Urinary bladder (tissue), 4 donors: ENCODE data around the gene IPO13. TPM values are rescaled to one million over a fixed set of nuclear protein-coding genes. Genes with fewer than 3 reads are reported as not detected.

Experiments
- DNase-seq: peaks from one replicate; pipeline ENCODE4 v3.0.0-alpha.2; 2015; ENCODE audit errors: extremely low spot score
- H3K27ac ChIP-seq: one replicate; pipeline ENCODE4 v1.5.1; 2013; ENCODE audit warnings: low read depth, mild to moderate bottlenecking, moderate library complexity
- H3K36me3 ChIP-seq: one replicate; pipeline ENCODE4 v1.6.1; 2013; ENCODE audit warnings: mild to moderate bottlenecking, moderate library complexity; ENCODE audit not compliant: insufficient read depth
- H3K4me1 ChIP-seq: one replicate; pipeline ENCODE4 v1.6.1; 2013; ENCODE audit warnings: mild to moderate bottlenecking, moderate library complexity; ENCODE audit not compliant: insufficient read depth
- H3K4me3 ChIP-seq: one replicate; pipeline ENCODE4 v1.5.1; 2013; ENCODE audit warnings: low read depth, low read length
- WGBS: extraction: QIAGEN DNeasy Blood & Tissue Kit; methylation state at CpG from one replicate; pipeline ENCODE4 v1.1.7; 2013; 5-methylcytosine and 5-hydroxymethylcytosine counted together
- polyA plus RNA-seq: library from polyadenylated mRNA; stranded (reverse); fragments of 200-250 nt; gene quantifications from one replicate; pipeline ENCODE4 v1.2.3, GENCODE V29; 2013
- total RNA-seq: library from RNA; depleted of rRNA; stranded (reverse); fragments of >200 nt; gene quantifications from one replicate; pipeline ENCODE4 v1.2.3, GENCODE V29; 2014
- donor health status: healthy with polysubstance abuse.
- donor health status: healthy.

IPO13 gene, protein sequence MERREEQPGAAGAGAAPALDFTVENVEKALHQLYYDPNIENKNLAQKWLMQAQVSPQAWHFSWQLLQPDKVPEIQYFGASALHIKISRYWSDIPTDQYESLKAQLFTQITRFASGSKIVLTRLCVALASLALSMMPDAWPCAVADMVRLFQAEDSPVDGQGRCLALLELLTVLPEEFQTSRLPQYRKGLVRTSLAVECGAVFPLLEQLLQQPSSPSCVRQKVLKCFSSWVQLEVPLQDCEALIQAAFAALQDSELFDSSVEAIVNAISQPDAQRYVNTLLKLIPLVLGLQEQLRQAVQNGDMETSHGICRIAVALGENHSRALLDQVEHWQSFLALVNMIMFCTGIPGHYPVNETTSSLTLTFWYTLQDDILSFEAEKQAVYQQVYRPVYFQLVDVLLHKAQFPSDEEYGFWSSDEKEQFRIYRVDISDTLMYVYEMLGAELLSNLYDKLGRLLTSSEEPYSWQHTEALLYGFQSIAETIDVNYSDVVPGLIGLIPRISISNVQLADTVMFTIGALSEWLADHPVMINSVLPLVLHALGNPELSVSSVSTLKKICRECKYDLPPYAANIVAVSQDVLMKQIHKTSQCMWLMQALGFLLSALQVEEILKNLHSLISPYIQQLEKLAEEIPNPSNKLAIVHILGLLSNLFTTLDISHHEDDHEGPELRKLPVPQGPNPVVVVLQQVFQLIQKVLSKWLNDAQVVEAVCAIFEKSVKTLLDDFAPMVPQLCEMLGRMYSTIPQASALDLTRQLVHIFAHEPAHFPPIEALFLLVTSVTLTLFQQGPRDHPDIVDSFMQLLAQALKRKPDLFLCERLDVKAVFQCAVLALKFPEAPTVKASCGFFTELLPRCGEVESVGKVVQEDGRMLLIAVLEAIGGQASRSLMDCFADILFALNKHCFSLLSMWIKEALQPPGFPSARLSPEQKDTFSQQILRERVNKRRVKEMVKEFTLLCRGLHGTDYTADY
- total RNA-seq (11.5 TPM), polyA plus RNA-seq (22.2 TPM)

DNA sequence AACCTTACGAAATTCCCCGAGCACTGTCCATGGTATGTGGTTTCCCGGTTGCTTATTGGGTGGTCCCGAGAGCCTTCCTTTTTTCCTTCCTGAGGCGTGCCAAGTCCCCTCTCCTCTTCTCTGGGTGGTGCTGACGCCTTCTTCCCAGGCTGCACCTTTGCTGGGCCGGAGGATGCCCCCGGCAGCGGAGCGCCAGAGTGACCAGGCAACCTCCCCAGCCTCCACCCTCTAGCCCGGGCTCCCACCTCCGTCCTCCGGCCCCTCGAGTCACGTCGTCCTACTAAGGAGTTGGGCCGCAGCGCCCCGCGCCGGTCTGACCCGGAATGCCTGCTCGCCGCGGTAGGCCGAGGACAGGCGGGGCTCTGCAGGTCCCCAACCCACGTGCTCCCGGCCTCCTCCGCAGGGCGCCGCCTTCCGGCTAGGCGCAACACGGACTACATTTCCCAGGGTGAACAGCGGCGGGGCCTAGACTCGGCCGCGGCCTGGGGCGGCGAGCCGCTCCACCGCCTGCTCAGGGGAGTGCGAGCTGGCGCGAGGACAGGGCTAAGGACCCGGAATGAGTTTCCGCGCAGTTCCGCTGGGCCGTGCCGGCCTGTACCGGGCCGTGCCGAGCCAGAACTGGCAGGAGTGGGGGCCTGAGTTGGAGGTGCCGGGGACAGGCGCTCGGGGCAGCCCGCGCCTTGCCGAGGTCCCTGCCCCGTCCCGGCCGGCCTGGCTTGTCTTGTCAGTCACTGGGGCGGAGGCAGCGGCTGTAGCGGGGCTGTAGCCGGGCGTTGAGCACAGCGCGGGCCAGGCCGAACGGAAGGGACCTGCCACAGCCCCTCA, at the start of gene IPO13:
IPO13 (plus strand) TSS at position 715 of the 825 bp plus-strand sequence. CDS start 651 bp downstream, outside the sequence.
- DNase-seq = peak; percentile 83
- WGBS = under 1% methylated on average over 74 of the region's 74 CpGs
- Histone ChIP-seq H3K4me3 (peak within 1 kb of the TSS; percentile 67), H3K4me1 (peaks cover 3% of the 10 kb centered on the region), H3K36me3 (peaks cover 2% of the 10 kb centered on the region), H3K27ac (peak within 1 kb of the TSS; percentile 94)

DNA sequence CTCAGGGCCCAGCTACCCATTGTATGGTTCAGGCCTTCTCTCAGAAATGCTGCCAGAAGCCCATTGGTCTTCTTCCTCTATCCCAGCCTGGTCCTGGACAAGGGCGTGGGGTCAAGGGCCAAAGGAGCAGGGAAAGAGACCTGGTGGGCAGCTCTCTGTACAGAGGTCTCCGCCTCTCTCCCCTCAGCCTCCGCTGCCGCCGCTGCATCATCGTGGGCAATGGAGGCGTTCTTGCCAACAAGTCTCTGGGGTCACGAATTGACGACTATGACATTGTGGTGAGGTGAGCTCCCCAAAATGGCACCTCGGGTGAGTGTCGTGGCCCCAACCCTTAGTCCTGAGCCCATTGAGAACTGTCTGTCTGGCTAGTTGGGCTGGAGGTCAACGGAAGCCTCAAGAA, 47.8 kb upstream of the IPO13 start:
- no peak overlapping the region for H3K4me3 ChIP-seq
- 97% methylated on average over 12 of the region's 12 CpGs for WGBS
- H3K4me1 ChIP-seq = no peaks in the 10 kb centered on the region
- H3K36me3 ChIP-seq = no peaks in the 10 kb centered on the region
- no peak for DNase-seq
- H3K27ac ChIP-seq = no peak overlapping the region

DNA sequence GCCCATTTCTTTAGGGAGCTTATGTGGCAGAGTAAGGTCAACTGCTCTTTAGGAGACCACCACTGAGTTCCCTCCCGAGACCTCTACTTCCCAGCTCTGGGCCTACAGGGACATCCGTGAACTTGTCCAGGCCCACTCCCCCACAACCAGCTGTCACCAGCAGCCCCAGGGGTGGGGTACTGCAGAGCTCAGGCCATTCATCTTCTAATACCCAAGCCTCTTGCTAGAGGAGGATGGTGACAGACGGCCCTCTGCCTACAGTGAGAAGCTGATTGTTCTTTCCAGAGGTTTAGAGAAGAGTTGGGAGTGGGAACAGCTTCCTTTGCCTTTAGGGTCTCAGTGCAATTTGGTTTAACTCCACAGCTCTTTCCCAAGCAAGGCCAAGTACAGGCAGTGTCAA, 46.4 kb upstream of the IPO13 start:
- Histone ChIP-seq H3K4me3 (no peak overlapping the region), H3K36me3 (no peaks in the 10 kb centered on the region), H3K27ac (no peak overlapping the region), H3K4me1 (no peaks in the 10 kb centered on the region)
- WGBS = 93% methylated on average over 3 of the region's 3 CpGs
- DNase-seq = no peak

DNA sequence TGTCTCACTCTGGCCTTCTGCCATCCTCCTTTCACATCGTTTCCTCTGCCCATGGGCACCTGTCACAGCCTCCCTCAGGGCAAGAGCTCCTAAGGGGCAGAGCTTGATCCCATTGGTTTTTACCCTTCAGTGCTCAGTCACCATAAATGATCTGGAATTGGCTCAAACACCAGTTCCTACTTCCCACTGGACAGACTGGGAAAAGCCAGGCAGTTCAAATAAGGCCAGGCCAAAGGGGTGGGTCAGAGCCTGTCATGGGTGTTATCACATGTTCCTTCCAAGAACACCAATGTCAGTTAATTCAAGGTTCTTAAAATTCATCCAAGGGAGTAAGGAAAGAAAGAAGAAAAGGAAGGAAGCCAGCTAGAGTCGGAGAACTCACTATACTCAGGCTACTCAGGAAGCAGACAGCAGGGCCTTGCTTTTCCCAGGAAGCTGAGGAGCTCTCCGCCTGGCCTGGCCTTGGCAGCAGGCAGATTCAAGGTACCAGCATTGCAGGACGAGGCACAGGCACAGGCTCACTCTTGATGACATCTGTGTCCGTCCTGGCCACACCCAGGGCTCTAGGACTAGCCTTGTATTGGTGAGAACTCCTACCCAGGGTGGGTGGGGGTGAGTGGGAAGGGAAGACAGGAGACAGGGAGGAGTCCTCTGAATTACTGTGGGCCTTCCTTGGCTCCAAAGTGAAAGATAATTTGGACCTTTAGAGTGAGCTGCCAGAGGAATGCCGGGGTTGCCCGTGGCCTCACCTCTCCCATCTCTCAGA, 45.4 kb upstream of the IPO13 start:
- no peak for DNase-seq
- no peaks in the 10 kb centered on the region for H3K36me3 ChIP-seq
- 90% methylated on average over 7 of the region's 7 CpGs for WGBS

DNA sequence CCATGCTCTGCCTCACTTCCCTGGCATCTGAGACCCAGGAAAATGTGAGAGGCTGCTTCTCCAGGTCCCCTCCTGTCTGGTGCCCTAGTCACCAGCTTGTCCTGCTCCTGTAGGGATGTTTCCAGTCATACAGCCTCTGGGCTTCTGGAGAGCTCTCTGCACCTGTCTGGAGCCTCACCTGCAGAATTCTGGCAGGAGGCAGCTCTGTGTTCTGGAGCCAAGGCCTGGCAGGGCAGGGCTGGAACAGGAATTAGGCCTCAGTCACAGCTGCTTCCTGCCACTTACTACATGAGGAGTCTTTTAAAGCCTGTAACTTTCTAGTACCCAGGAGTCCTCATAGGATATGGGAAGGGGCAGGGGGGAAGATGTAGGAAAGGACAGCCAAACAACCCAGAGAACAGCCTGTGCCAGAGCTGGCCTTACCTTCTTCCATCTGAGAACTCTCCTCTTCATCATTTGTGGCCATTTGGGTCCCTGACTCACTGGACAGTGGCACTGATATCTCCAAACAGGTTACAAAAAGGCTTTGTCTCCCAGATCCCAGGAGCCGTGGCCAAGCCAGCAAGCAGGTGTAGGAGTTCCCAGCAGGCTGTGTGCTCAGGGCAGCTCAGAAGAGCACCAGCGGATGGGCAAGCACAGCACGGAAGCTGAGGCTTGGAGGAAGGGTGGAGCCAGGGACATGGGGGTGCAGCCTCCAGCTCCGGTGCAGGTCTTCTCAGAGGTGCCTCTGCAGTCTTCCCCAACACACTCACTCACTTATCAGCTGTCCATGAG, 44.5 kb upstream of the IPO13 start:
- H3K36me3 ChIP-seq = no peaks in the 10 kb centered on the region
- 94% methylated on average over 4 of the region's 4 CpGs for WGBS

More for the DNA sequence above, 45.4 kb upstream of the IPO13 start:
- no peaks in the 10 kb centered on the region for H3K4me1 ChIP-seq
- no peak overlapping the region for H3K27ac ChIP-seq
- H3K4me3 ChIP-seq = no peak overlapping the region

DNA sequence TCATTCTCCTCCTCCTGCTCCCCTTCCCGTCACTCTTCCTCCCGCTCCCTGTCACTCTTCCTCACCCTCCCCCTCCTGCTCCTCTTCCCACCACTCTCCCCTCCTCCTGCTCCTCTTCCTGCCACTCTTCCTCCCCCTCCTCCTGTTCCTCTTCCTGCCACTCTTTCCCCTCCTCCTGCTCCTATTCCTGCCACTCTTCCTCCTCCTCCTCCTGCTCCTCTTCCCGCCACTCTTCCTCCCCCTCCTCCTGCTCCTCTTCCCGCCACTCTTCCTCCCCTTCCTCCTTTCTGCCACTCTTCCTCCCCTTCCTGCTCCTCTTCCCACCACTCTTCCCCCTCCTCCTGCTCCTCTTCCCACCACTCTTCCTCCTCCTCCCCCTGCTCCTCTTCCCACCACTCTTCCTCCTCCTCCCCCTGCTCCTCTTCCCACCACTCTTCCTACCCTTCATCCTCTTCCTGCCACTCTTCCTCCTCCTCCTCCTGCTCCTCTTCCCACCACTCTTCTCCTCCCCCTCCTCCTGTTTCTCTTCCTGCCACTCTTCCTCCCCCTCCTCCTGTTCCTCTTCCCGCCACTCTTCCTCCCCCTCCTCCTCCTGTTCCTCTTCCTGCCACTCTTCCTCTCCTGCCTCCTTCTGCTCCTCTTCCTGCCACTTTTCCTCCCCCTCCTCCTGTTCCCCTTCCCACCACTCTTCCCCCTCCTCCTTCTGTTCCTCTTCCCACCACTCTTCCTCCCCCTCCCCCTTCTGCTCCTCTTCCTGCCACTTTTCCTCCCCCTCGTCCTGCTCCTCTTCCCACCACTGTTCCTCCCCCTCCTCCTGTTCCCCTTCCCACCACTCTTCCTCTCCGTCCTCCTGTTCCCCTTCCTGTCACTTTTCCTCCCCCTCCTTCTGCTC, 41.8 kb upstream of the IPO13 start:
- Histone ChIP-seq H3K4me3 (no peak overlapping the region), H3K36me3 (no peaks in the 10 kb centered on the region), H3K27ac (no peak overlapping the region), H3K4me1 (no peaks in the 10 kb centered on the region)
- no peak for DNase-seq
- 63% methylated on average over 6 of the region's 7 CpGs for WGBS

More for the DNA sequence above, 44.5 kb upstream of the IPO13 start:
- no peak for DNase-seq
- Histone ChIP-seq H3K4me3 (no peak overlapping the region), H3K27ac (no peak overlapping the region), H3K4me1 (no peaks in the 10 kb centered on the region)

DNA sequence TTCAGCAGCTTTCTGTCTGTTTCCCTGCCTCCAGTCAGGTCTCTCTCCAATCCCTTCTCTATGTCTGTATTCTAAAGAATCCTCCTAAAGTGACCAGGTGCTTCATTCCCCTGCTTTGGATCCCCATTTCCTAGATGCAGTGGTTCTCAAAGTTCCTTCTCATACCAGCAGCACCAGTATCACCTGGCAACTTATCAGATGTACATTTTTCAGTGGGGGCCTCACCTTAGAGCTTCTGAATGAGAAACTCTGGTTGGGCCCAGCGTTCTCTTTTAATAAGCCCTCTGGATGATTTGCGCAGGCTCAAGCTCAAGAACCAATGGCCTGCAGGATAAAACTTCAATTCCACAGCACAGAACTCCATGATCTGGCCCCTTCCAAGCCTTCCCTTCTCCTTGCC, 38.5 kb upstream of the IPO13 start:
- Histone ChIP-seq H3K36me3 (no peaks in the 10 kb centered on the region), H3K4me3 (no peak overlapping the region), H3K27ac (no peak overlapping the region), H3K4me1 (no peaks in the 10 kb centered on the region)
- WGBS = 98% methylated on average over 2 of the region's 2 CpGs
- no peak for DNase-seq

DNA sequence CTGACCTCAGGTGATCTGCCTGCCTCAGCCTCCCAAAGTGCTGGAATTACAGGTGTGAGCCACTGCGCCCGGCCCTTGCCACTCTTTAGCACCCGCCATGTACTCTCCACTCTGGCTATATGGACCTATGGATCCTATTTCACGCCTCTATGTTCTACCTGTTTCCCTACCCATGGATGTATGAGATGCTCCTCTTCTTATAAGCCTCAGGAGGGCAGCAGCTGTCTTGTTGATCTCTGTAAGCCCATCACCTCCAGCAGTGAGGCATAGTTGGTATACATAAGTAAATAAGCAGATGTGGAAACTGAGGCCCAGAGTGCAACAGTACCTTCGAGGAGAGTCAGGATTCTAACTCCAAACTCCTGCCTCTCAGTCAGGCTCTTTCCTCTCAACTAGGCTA, 37.9 kb upstream of the IPO13 start:
- no peaks in the 10 kb centered on the region for H3K36me3 ChIP-seq
- no peak for DNase-seq
- WGBS = 97% methylated on average over 5 of the region's 5 CpGs

DNA sequence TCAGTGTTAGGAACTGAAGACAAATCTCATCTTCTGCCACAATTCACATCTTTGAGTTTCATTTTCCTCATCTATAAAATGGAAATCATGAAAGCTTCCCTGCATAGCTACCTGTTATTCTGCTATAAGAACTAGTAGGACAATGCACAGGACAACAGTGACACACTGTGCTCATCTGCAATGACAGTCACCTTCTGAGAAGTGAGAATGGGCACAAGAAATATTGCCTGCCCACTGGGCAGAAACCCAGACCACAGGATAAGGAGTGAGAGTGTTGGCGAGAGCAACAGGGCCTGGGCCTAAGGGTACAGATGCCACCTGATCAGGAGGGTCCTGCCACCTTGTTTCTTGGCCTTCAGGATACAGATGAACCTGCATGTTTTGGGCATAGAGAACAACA, 36.4 kb upstream of the IPO13 start:
- no peak for DNase-seq
- Histone ChIP-seq H3K36me3 (no peaks in the 10 kb centered on the region), H3K4me3 (no peak overlapping the region), H3K27ac (no peak overlapping the region), H3K4me1 (no peaks in the 10 kb centered on the region)
- WGBS = 95% methylated on average over 1 of the region's 1 CpG

More for the DNA sequence above, 37.9 kb upstream of the IPO13 start:
- no peaks in the 10 kb centered on the region for H3K4me1 ChIP-seq
- H3K27ac ChIP-seq = no peak overlapping the region
- no peak overlapping the region for H3K4me3 ChIP-seq

DNA sequence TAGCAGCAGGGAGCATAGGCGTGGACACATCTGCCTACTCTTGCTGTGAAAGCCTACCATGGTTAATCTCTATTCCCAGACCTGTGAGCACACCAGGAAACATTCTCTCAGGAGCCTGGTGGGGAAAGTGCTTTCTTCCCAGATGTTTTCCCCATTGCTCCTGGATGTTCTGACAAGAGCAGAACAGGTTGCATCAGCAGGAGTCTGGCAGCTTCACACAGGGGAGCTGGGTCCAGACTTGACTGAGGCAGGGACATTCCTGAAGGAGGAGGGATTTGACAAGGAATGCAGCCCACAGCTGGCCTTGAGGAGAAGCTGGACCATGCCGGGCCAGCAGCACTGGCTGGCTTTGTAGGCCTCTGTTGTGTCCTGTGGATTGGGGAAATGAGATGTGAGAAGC, 34.1 kb upstream of the IPO13 start:
- H3K27ac ChIP-seq = no peak overlapping the region
- no peaks in the 10 kb centered on the region for H3K4me1 ChIP-seq
- no peaks in the 10 kb centered on the region for H3K36me3 ChIP-seq
- DNase-seq = no peak
- H3K4me3 ChIP-seq = no peak overlapping the region
- 57% methylated on average over 2 of the region's 2 CpGs for WGBS

DNA sequence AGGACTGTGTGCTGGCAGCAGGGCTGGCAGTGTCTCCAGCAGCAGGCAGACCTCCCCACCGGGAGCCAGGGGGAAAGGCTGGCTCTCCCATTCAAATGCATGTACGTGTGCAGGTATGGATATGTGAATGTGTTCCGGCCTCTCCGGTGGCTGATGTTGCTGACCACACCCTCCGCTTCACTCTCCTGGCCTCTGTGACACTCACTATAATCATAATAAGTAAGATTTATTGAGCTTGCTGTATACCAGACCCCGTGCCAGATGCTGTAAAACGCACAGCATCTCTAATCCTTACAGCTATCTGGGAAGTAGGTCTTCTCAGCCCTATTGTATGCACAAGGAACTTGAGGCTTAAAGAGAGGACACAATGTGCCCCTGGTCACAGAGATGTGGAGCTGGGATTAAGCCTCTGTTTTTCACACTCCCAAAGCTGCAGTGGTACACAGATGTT, 33.7 kb upstream of the IPO13 start:
- WGBS = 30% methylated on average over 7 of the region's 7 CpGs
- no peak overlapping the region for H3K4me3 ChIP-seq
- no peak for DNase-seq
- no peak overlapping the region for H3K27ac ChIP-seq
- H3K4me1 ChIP-seq = no peaks in the 10 kb centered on the region
- no peaks in the 10 kb centered on the region for H3K36me3 ChIP-seq
